ENCODE measurements around the gene NOLC1.

- TF ChIP-seq POLR2A (IDR thresholded peaks at IDR 0.05): no peak
- TF ChIP-seq CTCF (IDR thresholded peaks at IDR 0.05): no peak
Measured at GRCh38 chr10:102102421-102102820, 49.8 kb upstream of the NOLC1 start.
